HEK293 (cell line): Measurements from ENCODE around the gene ZNF48.

Source experiments
- CTCF ChIA-PET: fragments of 350-600 bp; formaldehyde crosslinking; extraction: SDS; loops from one replicate; lab custom pipeline; 2021; ENCODE audit warnings: antibody characterized with exemption; lab: Yijun Ruan, JAX
- POLR2A ChIA-PET: fragments of 300-600 bp; formaldehyde crosslinking; extraction: SDS; loops from one replicate; lab custom pipeline; 2020; ENCODE audit warnings: antibody characterized with exemption, inconsistent platforms; lab: Yijun Ruan, JAX
- H3K27ac ChIP-seq: fragments of 200-500 bp; sonication (Bioruptor generic); 2 replicates; pipeline ENCODE4 v1.5.1; 2014; ENCODE audit warnings: low read depth, low read length, control low read depth, inconsistent platforms; ENCODE audit errors: extremely low read depth
- H3K36me3 ChIP-seq, 2 experiments: fragments of 200-500 bp in 1 of 2; sonication (Bioruptor generic) in 1 of 2; 1 replicate in 1 of 2; 2 replicates in 1 of 2; pipeline ENCODE4 v1.5.1; 2014 to 2017; ENCODE audit warnings: inconsistent platforms in 2 of 2, low read length in 2 of 2; ENCODE audit not compliant: control insufficient read depth in 2 of 2, insufficient read depth in 1 of 2
- H3K4me1 ChIP-seq: fragments of 200-500 bp; sonication (Bioruptor generic); 2 replicates; pipeline ENCODE4 v1.5.1; 2014; ENCODE audit warnings: mild to moderate bottlenecking, low read length, inconsistent platforms; ENCODE audit not compliant: control insufficient read depth, insufficient read depth
- H3K4me3 ChIP-seq: 2 replicates; pipeline ENCODE4 v1.5.1; 2011; ENCODE audit warnings: low read depth, mild to moderate bottlenecking, control low read depth, low read length, moderate library complexity
- H3K9me3 ChIP-seq: fragments of 200-500 bp; sonication (Bioruptor generic); 2 replicates; pipeline ENCODE4 v1.5.1; 2014; ENCODE audit warnings: low read depth, low read length, inconsistent platforms; ENCODE audit not compliant: control insufficient read depth, insufficient read depth
- IKZF3 ChIP-seq: fragments of 450-650 bp; IDR thresholded peaks from 2 replicates; pipeline ENCODE4 v1.5.0; 2018; ENCODE audit warnings: missing biosample characterization, mild to moderate bottlenecking, missing genetic modification characterization, moderate library complexity
- KLF16 ChIP-seq: fragments of 450-650 bp; formaldehyde crosslinking; IDR thresholded peaks from 2 replicates; pipeline ENCODE4 v1.5.1; 2017; ENCODE audit warnings: missing biosample characterization, missing genetic modification characterization
- MYNN ChIP-seq: fragments of 450-650 bp; formaldehyde crosslinking; IDR thresholded peaks from 2 replicates; pipeline ENCODE4 v1.5.1; 2016; ENCODE audit warnings: missing biosample characterization, missing genetic modification characterization, borderline replicate concordance
- SETDB1 ChIP-seq: IDR thresholded peaks from one replicate; pipeline ENCODE4 v1.6.1; 2017; ENCODE audit warnings: mild to moderate bottlenecking, low read length, moderate library complexity, mixed read lengths; ENCODE audit not compliant: insufficient read length
- SP2 ChIP-seq: fragments of 450-650 bp; formaldehyde crosslinking; IDR thresholded peaks from 2 replicates; pipeline ENCODE4 v1.5.1; 2016; ENCODE audit warnings: missing biosample characterization, missing genetic modification characterization
- SP7 ChIP-seq: fragments of 450-650 bp; formaldehyde crosslinking; IDR thresholded peaks from 2 replicates; pipeline ENCODE4 v1.5.1; 2016; ENCODE audit warnings: missing biosample characterization, missing genetic modification characterization
- ZNF140 ChIP-seq: fragments of 450-650 bp; formaldehyde crosslinking; IDR thresholded peaks from 2 replicates; pipeline ENCODE4 v1.5.1; 2016; ENCODE audit warnings: missing biosample characterization, missing genetic modification characterization
- ZNF223 ChIP-seq: fragments of 450-650 bp; formaldehyde crosslinking; IDR thresholded peaks from 2 replicates; pipeline ENCODE4 v1.5.1; 2016; ENCODE audit warnings: missing biosample characterization, missing genetic modification characterization
- ZNF24 ChIP-seq: fragments of 450-650 bp; formaldehyde crosslinking; IDR thresholded peaks from 2 replicates; pipeline ENCODE4 v1.5.1; 2016; ENCODE audit warnings: missing biosample characterization, missing genetic modification characterization
- ZNF302 ChIP-seq: fragments of 450-650 bp; formaldehyde crosslinking; IDR thresholded peaks from 2 replicates; pipeline ENCODE4 v1.5.1; 2016; ENCODE audit warnings: missing biosample characterization, missing genetic modification characterization, low read depth
- ZNF354C ChIP-seq: fragments of 450-650 bp; formaldehyde crosslinking; IDR thresholded peaks from 2 replicates; pipeline ENCODE4 v1.5.1; 2016; ENCODE audit warnings: missing biosample characterization, missing genetic modification characterization, low read depth, borderline replicate concordance
- ZNF423 ChIP-seq: fragments of 450-650 bp; formaldehyde crosslinking; IDR thresholded peaks from 2 replicates; pipeline ENCODE4 v1.5.1; 2016; ENCODE audit warnings: missing biosample characterization, missing genetic modification characterization
- ZNF426 ChIP-seq: fragments of 450-650 bp; formaldehyde crosslinking; IDR thresholded peaks from 2 replicates; pipeline ENCODE4 v1.5.1; 2017; ENCODE audit warnings: missing biosample characterization, missing genetic modification characterization, mild to moderate bottlenecking, inconsistent platforms, moderate library complexity
- ZNF529 ChIP-seq: fragments of 450-650 bp; formaldehyde crosslinking; IDR thresholded peaks from 2 replicates; pipeline ENCODE4 v1.5.1; 2017; ENCODE audit warnings: missing genetic modification characterization, missing biosample characterization; ENCODE audit not compliant: insufficient replicate concordance
- ZNF580 ChIP-seq: fragments of 450-650 bp; formaldehyde crosslinking; IDR thresholded peaks from 2 replicates; pipeline ENCODE4 v1.5.1; 2016; ENCODE audit warnings: missing biosample characterization, missing genetic modification characterization
- ZNF596 ChIP-seq: fragments of 450-650 bp; IDR thresholded peaks from 2 replicates; pipeline ENCODE4 v1.5.0; 2018; ENCODE audit warnings: missing biosample characterization, mild to moderate bottlenecking, missing genetic modification characterization, moderate library complexity
- ZNF629 ChIP-seq: fragments of 450-650 bp; formaldehyde crosslinking; IDR thresholded peaks from 2 replicates; pipeline ENCODE4 v1.5.1; 2017; ENCODE audit warnings: missing biosample characterization, missing genetic modification characterization
- ZNF677 ChIP-seq: fragments of 450-650 bp; IDR thresholded peaks from 2 replicates; pipeline ENCODE4 v1.5.0; 2018; ENCODE audit warnings: missing biosample characterization, mild to moderate bottlenecking, missing genetic modification characterization, moderate library complexity
- ZNF776 ChIP-seq: fragments of 450-650 bp; formaldehyde crosslinking; IDR thresholded peaks from 2 replicates; pipeline ENCODE4 v1.5.0; 2017; ENCODE audit warnings: missing biosample characterization, missing genetic modification characterization, borderline replicate concordance
- ZNF777 ChIP-seq: fragments of 450-650 bp; formaldehyde crosslinking; IDR thresholded peaks from 2 replicates; pipeline ENCODE4 v1.5.1; 2017; ENCODE audit warnings: missing biosample characterization, missing genetic modification characterization, borderline replicate concordance
- ZSCAN18 ChIP-seq: fragments of 450-650 bp; formaldehyde crosslinking; IDR thresholded peaks from 2 replicates; pipeline ENCODE4 v1.5.1; 2016; ENCODE audit warnings: missing biosample characterization, missing genetic modification characterization
- TF ChIP-seq, protein P1 (sequence below): fragments of 450-650 bp; formaldehyde crosslinking; IDR thresholded peaks from 2 replicates; pipeline ENCODE4 v1.5.1; 2016; ENCODE audit warnings: missing biosample characterization, missing genetic modification characterization

ZNF48 gene

GRCh38 chr16:30381291-30382041 is 13.8 kb upstream of the ZNF48 start (continued):
- TF ChIP-seq, protein P1, sequence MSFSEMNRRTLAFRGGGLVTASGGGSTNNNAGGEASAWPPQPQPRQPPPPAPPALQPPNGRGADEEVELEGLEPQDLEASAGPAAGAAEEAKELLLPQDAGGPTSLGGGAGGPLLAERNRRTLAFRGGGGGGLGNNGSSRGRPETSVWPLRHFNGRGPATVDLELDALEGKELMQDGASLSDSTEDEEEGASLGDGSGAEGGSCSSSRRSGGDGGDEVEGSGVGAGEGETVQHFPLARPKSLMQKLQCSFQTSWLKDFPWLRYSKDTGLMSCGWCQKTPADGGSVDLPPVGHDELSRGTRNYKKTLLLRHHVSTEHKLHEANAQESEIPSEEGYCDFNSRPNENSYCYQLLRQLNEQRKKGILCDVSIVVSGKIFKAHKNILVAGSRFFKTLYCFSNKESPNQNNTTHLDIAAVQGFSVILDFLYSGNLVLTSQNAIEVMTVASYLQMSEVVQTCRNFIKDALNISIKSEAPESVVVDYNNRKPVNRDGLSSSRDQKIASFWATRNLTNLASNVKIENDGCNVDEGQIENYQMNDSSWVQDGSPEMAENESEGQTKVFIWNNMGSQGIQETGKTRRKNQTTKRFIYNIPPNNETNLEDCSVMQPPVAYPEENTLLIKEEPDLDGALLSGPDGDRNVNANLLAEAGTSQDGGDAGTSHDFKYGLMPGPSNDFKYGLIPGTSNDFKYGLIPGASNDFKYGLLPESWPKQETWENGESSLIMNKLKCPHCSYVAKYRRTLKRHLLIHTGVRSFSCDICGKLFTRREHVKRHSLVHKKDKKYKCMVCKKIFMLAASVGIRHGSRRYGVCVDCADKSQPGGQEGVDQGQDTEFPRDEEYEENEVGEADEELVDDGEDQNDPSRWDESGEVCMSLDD (tag by site-specific recombination), result no peak
- TF ChIP-seq ZSCAN18 (tag by site-specific recombination), result no peak
- no peak for TF ChIP-seq ZNF223
- TF ChIP-seq SETDB1, result no peak
- peak; percentile 50; the same call in 1 of the 2 replicates for TF ChIP-seq ZNF629 (tag by site-specific recombination)
- TF ChIP-seq ZNF354C, result no peak
- 0 out of 2 replicates have a peak, but pooled peaks have one; percentile 9 for TF ChIP-seq IKZF3 (tag by site-specific recombination)

DNA sequence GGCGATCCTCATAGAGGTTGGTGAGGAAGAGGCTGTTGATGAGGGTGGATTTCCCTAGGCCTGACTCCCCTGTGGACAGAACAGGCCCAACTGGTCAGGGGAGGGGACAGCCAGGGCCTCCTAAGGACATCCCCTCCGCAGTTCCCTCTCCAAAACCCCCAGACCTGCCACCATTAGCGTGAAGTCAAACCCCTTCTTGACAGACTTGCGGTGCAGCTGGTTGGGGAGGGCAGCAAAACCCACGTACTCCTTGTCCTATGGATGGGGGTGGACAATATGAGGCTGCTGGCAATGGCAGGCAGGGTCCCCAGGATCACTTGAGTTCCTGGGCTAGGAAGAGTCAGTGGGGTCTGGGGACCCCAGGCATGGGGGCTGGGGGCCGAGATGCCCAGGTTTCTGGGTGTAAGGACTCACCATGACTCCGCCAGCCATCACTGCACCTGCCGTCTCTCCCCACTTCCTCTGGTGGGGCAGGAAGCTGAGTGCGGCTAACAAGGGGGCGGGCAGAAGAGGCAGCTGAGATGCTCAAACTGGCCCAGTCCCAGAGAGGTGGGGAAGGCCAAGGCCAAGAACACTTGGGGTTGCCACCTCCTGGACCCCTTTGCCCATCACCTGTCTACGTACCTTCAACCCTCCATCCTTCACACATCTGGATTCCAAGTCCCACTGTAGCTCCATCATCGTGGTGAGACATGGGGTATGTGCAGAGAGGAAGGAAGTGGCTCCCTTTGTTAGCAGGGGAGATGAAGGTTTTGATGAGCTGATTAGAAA is 12.9 kb upstream of the ZNF48 start, which contains the start of gene SEPTIN1:
Gene SEPTIN1, minus strand, starts transcription at position 451 of the 771 bp plus-strand sequence. Its CDS starts 19 bp downstream, at position 432.
- no peak for TF ChIP-seq ZNF24
- no peak for TF ChIP-seq SP2 (tag by site-specific recombination)
- no peak for TF ChIP-seq ZNF302 (tag by site-specific recombination)
- TF ChIP-seq ZNF629 (tag by site-specific recombination), result no peak
- no peak for TF ChIP-seq ZNF677
- TF ChIP-seq SP7 (tag by site-specific recombination), result no peak
- no peak for TF ChIP-seq ZNF423 (tag by site-specific recombination)
- TF ChIP-seq ZNF777, result no peak
- no peak for TF ChIP-seq ZNF426 (tag by site-specific recombination)
- Histone ChIP-seq H3K36me3 (peaks cover 0 to 8% of the 10 kb centered on the region in 2 experiments; a peak in 1 of 3 replicates), H3K4me3 (no peak within 1 kb of the TSS), H3K9me3 (no peaks in the 10 kb centered on the region), H3K4me1 (no peaks in the 10 kb centered on the region), H3K27ac (0 out of 2 replicates have a peak within 1 kb of the TSS, but pooled peaks have one; percentile 7)
- POLR2A ChIA-PET, result interaction anchor here (1.3 to 5.0 kb wide), 3 partner anchors 11 to 25 kb away, joined by 8 to 30 read pairs (median 17); partner anchors contain the start of genes TBC1D10B, ZNF48 and ZNF771
- CTCF ChIA-PET, result interaction anchor here (1.3 to 1.8 kb wide), 2 partner anchors 12 to 16 kb away, joined by 3 to 5 read pairs; partner anchors contain the start of gene TBC1D10B

DNA sequence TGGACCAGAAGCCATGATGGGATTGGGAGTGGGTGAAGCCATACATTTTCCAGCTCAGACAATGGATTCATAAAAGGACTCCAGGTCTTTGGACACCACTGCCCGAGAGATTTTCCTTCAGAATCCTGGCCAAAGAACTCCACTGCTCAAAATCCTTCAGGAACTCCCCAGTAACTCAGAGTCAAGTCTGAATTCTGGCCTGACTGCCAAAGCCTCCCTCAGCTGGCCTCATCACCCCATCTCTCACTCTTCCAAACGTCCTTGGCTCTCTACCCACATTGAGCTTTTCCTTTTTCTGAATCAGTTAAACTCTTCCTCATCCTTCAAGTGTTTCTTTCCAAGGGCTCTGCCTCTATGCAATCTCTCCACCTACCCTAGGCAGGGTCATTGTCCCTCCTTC is 11.7 kb upstream of the ZNF48 start:
- H3K4me1 ChIP-seq, result no peaks in the 10 kb centered on the region
- no peak overlapping the region for H3K4me3 ChIP-seq
- no peaks in the 10 kb centered on the region for H3K9me3 ChIP-seq
- CTCF ChIA-PET, result interaction anchor here (0.6 to 1.3 kb wide), 2 partner anchors 15 to 148 kb away, joined by 3 read pairs; no protein-coding TSS in a partner anchor
- no peak overlapping the region for H3K27ac ChIP-seq
- H3K36me3 ChIP-seq, result peaks cover 0 to 8% of the 10 kb centered on the region in 2 experiments; a peak in 1 of 3 replicates
- POLR2A ChIA-PET, result interaction anchor here (0.7 to 5.0 kb wide), 5 partner anchors 12 to 49 kb away, joined by 3 to 30 read pairs (median 8); partner anchors contain the start of genes TBC1D10B, ZNF48 and ZNF771
- no peak for TF ChIP-seq ZSCAN18 (tag by site-specific recombination)
- TF ChIP-seq, protein P1 (tag by site-specific recombination), result no peak
- no peak for TF ChIP-seq ZNF140 (tag by site-specific recombination)
- no peak for TF ChIP-seq ZNF529 (tag by site-specific recombination)
- TF ChIP-seq ZNF596 (tag by site-specific recombination), result no peak
- TF ChIP-seq ZNF776 (tag by site-specific recombination), result no peak
- no peak for TF ChIP-seq KLF16 (tag by site-specific recombination)
- no peak for TF ChIP-seq ZNF580 (tag by site-specific recombination)
- TF ChIP-seq MYNN (tag by site-specific recombination), result no peak
